ENCODE results near the gene WNT4. TPM values are rescaled to one million over a fixed set of nuclear protein-coding genes. Genes with fewer than 3 reads are reported as not detected.

The WNT4 gene
- total RNA-seq, 2 experiments from 2014 or later = not detected

DNA sequence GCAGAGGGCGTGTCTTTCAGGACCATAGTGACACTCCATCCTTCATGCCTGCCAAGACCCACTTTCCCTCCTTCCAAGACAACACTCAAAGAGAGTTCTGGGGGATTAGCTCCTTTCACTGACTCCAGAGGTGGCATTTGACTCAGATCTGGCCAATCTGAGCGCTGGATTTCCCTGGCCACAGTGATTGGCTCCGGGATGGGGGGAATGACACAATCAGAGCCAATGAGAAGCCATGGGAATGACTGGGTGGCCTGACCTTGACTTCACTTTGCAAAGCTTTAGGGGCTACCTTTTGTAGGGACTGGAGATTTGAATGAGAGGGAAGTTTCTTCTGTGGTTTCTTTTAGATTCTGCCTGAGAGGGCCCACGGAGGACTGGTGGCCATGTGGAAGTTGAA lies 26.9 kb upstream of the WNT4 start:
- no peak overlapping the region for H3K27ac ChIP-seq (ENCODE audit: low read depth in 1 of 2, low read length in 2 of 2)
- TF ChIP-seq, protein P1, sequence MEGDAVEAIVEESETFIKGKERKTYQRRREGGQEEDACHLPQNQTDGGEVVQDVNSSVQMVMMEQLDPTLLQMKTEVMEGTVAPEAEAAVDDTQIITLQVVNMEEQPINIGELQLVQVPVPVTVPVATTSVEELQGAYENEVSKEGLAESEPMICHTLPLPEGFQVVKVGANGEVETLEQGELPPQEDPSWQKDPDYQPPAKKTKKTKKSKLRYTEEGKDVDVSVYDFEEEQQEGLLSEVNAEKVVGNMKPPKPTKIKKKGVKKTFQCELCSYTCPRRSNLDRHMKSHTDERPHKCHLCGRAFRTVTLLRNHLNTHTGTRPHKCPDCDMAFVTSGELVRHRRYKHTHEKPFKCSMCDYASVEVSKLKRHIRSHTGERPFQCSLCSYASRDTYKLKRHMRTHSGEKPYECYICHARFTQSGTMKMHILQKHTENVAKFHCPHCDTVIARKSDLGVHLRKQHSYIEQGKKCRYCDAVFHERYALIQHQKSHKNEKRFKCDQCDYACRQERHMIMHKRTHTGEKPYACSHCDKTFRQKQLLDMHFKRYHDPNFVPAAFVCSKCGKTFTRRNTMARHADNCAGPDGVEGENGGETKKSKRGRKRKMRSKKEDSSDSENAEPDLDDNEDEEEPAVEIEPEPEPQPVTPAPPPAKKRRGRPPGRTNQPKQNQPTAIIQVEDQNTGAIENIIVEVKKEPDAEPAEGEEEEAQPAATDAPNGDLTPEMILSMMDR (IDR thresholded peaks at IDR 0.05) = no peak
- ATAC-seq (ENCODE audit: poor library complexity) (no peak), DNase-seq (no peak)
- ChIA-PET CTCF (no interaction called here), POLR2A (no interaction called here)
- Mint-ChIP-seq H3K4me3 (no peak overlapping the region), H3K27ac (no peak overlapping the region), H3K36me3 (ENCODE audit: low read depth) (no peaks in the 10 kb centered on the region), H3K4me1 (ENCODE audit: low read depth) (no peaks in the 10 kb centered on the region), H3K27me3 (no peaks in the 10 kb centered on the region), H3K9me3 (no peaks in the 10 kb centered on the region)
- no peaks in the 10 kb centered on the region for H3K4me1 ChIP-seq (ENCODE audit: insufficient read depth, low read length)
- H3K4me3 ChIP-seq (ENCODE audit: low read length) = no peak overlapping the region
- intact Hi-C loops (cut with DNase I, micrococcal nuclease) = no loop called here
- no peaks in the 10 kb centered on the region for H3K27me3 ChIP-seq (ENCODE audit: control insufficient read depth in 1 of 2, insufficient read depth in 2 of 2, low read length in 2 of 2)
- H3K9me3 ChIP-seq (ENCODE audit: control insufficient read depth in 1 of 2, insufficient read depth in 1 of 2, low read length in 2 of 2) = no peaks in the 10 kb centered on the region
- no peaks in the 10 kb centered on the region for H3K36me3 ChIP-seq (ENCODE audit: insufficient read depth, low read length)

DNA sequence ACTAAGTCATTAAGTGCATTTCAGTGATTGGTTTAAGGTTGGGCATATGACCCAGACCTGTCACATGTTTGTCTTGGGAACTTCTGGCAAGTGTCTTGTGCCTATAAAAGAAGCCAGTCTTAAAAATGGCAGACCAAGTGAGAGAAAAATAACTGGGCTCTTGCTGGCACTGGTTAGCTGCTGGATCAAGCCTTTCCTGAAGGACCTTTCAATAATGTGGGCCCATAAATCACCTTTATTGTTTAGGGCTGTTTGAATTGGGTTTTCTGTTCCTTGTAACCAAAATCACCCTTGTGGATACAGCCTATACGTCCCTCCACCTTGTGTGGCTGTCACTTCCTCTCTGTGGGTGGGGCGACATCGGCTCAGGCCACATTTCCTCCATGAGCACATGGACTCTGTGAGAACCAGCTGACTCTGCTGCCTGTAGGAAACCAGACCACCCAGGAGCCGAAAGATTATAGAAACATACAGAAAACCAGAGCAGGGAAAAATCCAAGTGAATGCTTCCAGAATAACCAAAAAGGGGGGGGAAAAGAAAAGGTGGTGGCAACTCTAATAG lies 25.6 kb upstream of the WNT4 start:
- TF ChIP-seq, protein P1 (IDR thresholded peaks at IDR 0.05) = no peak
- H3K9me3 Mint-ChIP-seq = no peaks in the 10 kb centered on the region
- H3K4me1 Mint-ChIP-seq (ENCODE audit: low read depth) = no peaks in the 10 kb centered on the region
- H3K9me3 ChIP-seq (ENCODE audit: control insufficient read depth in 1 of 2, insufficient read depth in 1 of 2, low read length in 2 of 2) = no peaks in the 10 kb centered on the region
- ChIA-PET CTCF (no interaction called here), POLR2A (interaction anchor here (0.6 kb wide), 1 partner anchor 1055 kb away, joined by 5 read pairs; no protein-coding TSS in a partner anchor)
- no peaks in the 10 kb centered on the region for H3K4me1 ChIP-seq (ENCODE audit: insufficient read depth, low read length)
- H3K4me3 ChIP-seq (ENCODE audit: low read length) = no peak overlapping the region
- DNase-seq = no peak
- H3K36me3 Mint-ChIP-seq (ENCODE audit: low read depth) = no peaks in the 10 kb centered on the region
- H3K4me3 Mint-ChIP-seq = no peak overlapping the region
- ATAC-seq (ENCODE audit: poor library complexity) = no peak
- no peak overlapping the region for H3K27ac ChIP-seq (ENCODE audit: low read depth in 1 of 2, low read length in 2 of 2)
- no peaks in the 10 kb centered on the region for H3K36me3 ChIP-seq (ENCODE audit: insufficient read depth, low read length)
- H3K27ac Mint-ChIP-seq = no peak overlapping the region
- H3K27me3 ChIP-seq (ENCODE audit: control insufficient read depth in 1 of 2, insufficient read depth in 2 of 2, low read length in 2 of 2) = no peaks in the 10 kb centered on the region
- no peaks in the 10 kb centered on the region for H3K27me3 Mint-ChIP-seq
- intact Hi-C loops (cut with DNase I, micrococcal nuclease) = no loop called here

DNA sequence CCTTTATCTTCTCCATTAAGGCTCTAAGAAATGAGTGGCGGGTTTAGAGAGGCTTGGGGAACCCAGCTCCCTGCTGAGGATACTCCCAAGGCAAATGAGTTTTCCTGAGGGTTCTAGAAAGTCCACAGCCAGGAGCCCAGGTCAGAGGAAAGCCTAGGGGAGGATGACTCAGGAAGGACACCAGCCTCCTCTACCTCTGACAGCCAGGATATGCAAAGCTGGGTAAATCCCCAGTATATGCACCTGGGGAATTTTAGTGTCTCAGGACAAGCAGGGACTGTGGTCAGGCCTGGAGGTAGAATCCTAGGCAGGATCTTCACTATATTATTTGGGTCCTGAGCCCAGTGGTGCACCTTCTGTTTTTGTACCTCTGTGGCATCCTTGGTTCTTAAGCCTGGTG lies 23.5 kb upstream of the WNT4 start:
- no peak for ATAC-seq (ENCODE audit: poor library complexity)
- H3K27me3 ChIP-seq (ENCODE audit: control insufficient read depth in 1 of 2, insufficient read depth in 2 of 2, low read length in 2 of 2) = no peaks in the 10 kb centered on the region
- H3K36me3 ChIP-seq (ENCODE audit: insufficient read depth, low read length) = no peaks in the 10 kb centered on the region
- no peaks in the 10 kb centered on the region for H3K9me3 Mint-ChIP-seq
- no peaks in the 10 kb centered on the region for H3K36me3 Mint-ChIP-seq (ENCODE audit: low read depth)
- intact Hi-C loops (cut with DNase I, micrococcal nuclease) = no loop called here
- no peaks in the 10 kb centered on the region for H3K4me1 Mint-ChIP-seq (ENCODE audit: low read depth)
- H3K4me1 ChIP-seq (ENCODE audit: insufficient read depth, low read length) = no peaks in the 10 kb centered on the region
- TF ChIP-seq, protein P1 (IDR thresholded peaks at IDR 0.05) = no peak
- no peak overlapping the region for H3K27ac ChIP-seq (ENCODE audit: low read depth in 1 of 2, low read length in 2 of 2)
- ChIA-PET POLR2A (no interaction called here), CTCF (no interaction called here)
- no peak overlapping the region for H3K27ac Mint-ChIP-seq
- DNase-seq = no peak
- no peak overlapping the region for H3K4me3 Mint-ChIP-seq
- H3K27me3 Mint-ChIP-seq = no peaks in the 10 kb centered on the region
- no peak overlapping the region for H3K4me3 ChIP-seq (ENCODE audit: low read length)
- H3K9me3 ChIP-seq (ENCODE audit: control insufficient read depth in 1 of 2, insufficient read depth in 1 of 2, low read length in 2 of 2) = no peaks in the 10 kb centered on the region

Data from CD4-positive, alpha-beta T cell (primary cell).